Measurements from ENCODE around the gene FAM168B.
A peak's percentile ranks its signal among the peaks of the same experiment; 100 is the strongest.

FAM168B gene

DNA sequence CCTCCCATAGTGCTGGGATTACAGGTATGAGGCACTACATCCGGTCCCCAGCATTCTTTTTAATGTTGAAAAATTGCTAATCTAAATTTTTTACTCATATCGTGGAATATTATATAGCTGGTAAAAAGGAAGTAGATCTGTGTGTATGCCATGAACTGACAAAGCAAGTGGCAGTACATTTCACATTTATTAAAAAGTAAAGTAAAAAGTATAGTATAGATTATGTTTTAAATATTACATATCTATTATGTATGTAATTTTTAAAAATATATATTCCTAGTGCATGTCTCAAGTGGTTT is 37.0 kb upstream of the FAM168B start:
- H3K9me3 ChIP-seq (ENCODE audit: insufficient read depth, low read depth, low read length) = no peaks in the 10 kb centered on the region
- no peak overlapping the region for H2AFZ ChIP-seq (ENCODE audit: insufficient read depth, low read length, poor library complexity)
- H4K8ac ChIP-seq (ENCODE audit: low read depth, low read length) = no peak overlapping the region
- no peak for DNase-seq
- H3K4ac ChIP-seq (ENCODE audit: low read depth, low read length) = no peak overlapping the region
- H3K27ac ChIP-seq (ENCODE audit: low read depth, low read length) = peak overlapping the region; percentile 47
- no peak overlapping the region for H3K4me3 ChIP-seq (ENCODE audit: low read depth, low read length)
- H4K91ac ChIP-seq (ENCODE audit: low read depth, low read length) = no peak overlapping the region
- no peak overlapping the region for H2BK120ac ChIP-seq (ENCODE audit: insufficient read depth, low read length, poor library complexity)
- peaks cover 3 to 6% of the 10 kb centered on the region in 2 experiments for H3K4me1 ChIP-seq (ENCODE audit: control insufficient read depth in 1 of 2, insufficient read depth in 2 of 2, low read length in 2 of 2)
- WGBS (ENCODE audit: extremely low coverage, insufficient coverage, insufficient read length) = no CpG with 5 or more reads among the region's 2 CpGs
- no peak overlapping the region for H3K14ac ChIP-seq (ENCODE audit: low read length)
- H3K27me3 ChIP-seq (ENCODE audit: insufficient read depth, low read length) = no peaks in the 10 kb centered on the region
- H4K12ac ChIP-seq (ENCODE audit: low read depth, low read length) = no peak overlapping the region
- H2AK5ac ChIP-seq (ENCODE audit: low read length) = no peak overlapping the region
- H3K18ac ChIP-seq (ENCODE audit: low read length) = no peak overlapping the region
- no peak overlapping the region for H2BK5ac ChIP-seq (ENCODE audit: low read depth, low read length, poor library complexity)
- H3K9ac ChIP-seq (ENCODE audit: low read length) = no peak overlapping the region
- peaks cover 2% of the 10 kb centered on the region for H3K79me1 ChIP-seq (ENCODE audit: low read length)
- no peak overlapping the region for H3K4me2 ChIP-seq (ENCODE audit: low read length)
- peaks cover 23 to 36% of the 10 kb centered on the region in 2 experiments for H3K36me3 ChIP-seq (ENCODE audit: control insufficient read depth in 1 of 2, insufficient read depth in 2 of 2, low read length in 2 of 2)
- H3K23ac ChIP-seq (ENCODE audit: low read length) = no peak overlapping the region
- H3K79me2 ChIP-seq (ENCODE audit: control insufficient read depth, insufficient read depth, low read length, poor library complexity) = no peaks in the 10 kb centered on the region
- H2BK12ac ChIP-seq (ENCODE audit: low read length) = peak overlapping the region; percentile 53

DNA sequence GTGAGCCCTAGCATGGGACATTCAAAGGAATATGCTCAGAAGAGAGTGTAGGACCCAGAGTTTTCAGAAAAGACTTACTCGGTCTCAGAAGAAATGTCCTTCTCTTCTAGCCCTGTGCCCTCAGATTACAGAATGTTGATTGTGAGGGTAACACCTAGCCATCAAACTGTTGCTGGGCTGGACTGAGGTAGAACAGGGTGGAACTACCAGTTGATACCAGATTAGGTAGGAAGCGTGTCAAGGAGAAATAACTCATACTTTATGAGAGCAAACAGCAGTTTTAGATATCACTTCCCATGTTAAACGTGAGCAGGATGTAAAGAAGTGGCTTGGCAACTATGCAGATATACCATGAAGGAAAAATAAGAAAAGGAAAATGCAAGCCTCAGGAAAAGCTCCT is 34.7 kb upstream of the FAM168B start:
- Histone ChIP-seq H3K4me3 (ENCODE audit: low read depth, low read length) (no peak overlapping the region), H2AK5ac (ENCODE audit: low read length) (no peak overlapping the region), H2AFZ (ENCODE audit: insufficient read depth, low read length, poor library complexity) (no peak overlapping the region), H3K27me3 (ENCODE audit: insufficient read depth, low read length) (no peaks in the 10 kb centered on the region), H2BK5ac (ENCODE audit: low read depth, low read length, poor library complexity) (no peak overlapping the region), H3K4me2 (ENCODE audit: low read length) (no peak overlapping the region), H3K18ac (ENCODE audit: low read length) (no peak overlapping the region), H3K23ac (ENCODE audit: low read length) (no peak overlapping the region), H3K4me1 (ENCODE audit: control insufficient read depth in 1 of 2, insufficient read depth in 2 of 2, low read length in 2 of 2) (peaks cover 3 to 6% of the 10 kb centered on the region in 2 experiments), H3K79me1 (ENCODE audit: low read length) (peaks cover 2% of the 10 kb centered on the region), H3K9me3 (ENCODE audit: insufficient read depth, low read depth, low read length) (no peaks in the 10 kb centered on the region), H2BK120ac (ENCODE audit: insufficient read depth, low read length, poor library complexity) (no peak overlapping the region), H2BK12ac (ENCODE audit: low read length) (no peak overlapping the region), H4K91ac (ENCODE audit: low read depth, low read length) (no peak overlapping the region), H3K4ac (ENCODE audit: low read depth, low read length) (no peak overlapping the region), H4K8ac (ENCODE audit: low read depth, low read length) (no peak overlapping the region), H3K9ac (ENCODE audit: low read length) (no peak overlapping the region), H3K14ac (ENCODE audit: low read length) (no peak overlapping the region), H3K27ac (ENCODE audit: low read depth, low read length) (no peak overlapping the region), H3K36me3 (ENCODE audit: control insufficient read depth in 1 of 2, insufficient read depth in 2 of 2, low read length in 2 of 2) (peaks cover 22 to 33% of the 10 kb centered on the region in 2 experiments), H3K79me2 (ENCODE audit: control insufficient read depth, insufficient read depth, low read length, poor library complexity) (no peaks in the 10 kb centered on the region), H4K12ac (ENCODE audit: low read depth, low read length) (no peak overlapping the region)
- WGBS (ENCODE audit: extremely low coverage, insufficient coverage, insufficient read length) = no CpG with 5 or more reads among the region's 3 CpGs
- no peak for DNase-seq

DNA sequence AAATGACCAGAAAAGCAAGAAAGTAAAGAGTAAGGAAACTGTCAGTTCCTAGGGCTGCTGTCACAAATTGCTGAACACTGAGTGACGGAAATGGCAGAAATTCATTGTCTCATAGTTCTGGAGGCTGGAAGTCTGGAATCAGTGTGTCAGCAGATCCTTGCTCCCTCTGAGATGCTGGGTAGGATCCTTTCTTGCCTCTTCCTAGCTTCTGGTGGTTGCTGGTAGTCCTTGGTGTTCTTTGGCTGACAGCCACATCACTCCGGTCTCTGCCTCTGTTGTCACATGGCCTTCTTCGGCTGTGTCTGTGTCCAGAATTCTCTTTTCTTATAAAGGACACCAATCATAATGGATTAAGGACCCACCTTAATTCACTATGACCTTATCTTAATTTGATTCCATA is 33.8 kb upstream of the FAM168B start:
- Histone ChIP-seq H3K9ac (ENCODE audit: low read length) (no peak overlapping the region), H3K79me2 (ENCODE audit: control insufficient read depth, insufficient read depth, low read length, poor library complexity) (no peaks in the 10 kb centered on the region), H3K14ac (ENCODE audit: low read length) (no peak overlapping the region), H3K4ac (ENCODE audit: low read depth, low read length) (no peak overlapping the region), H3K4me3 (ENCODE audit: low read depth, low read length) (no peak overlapping the region), H2BK5ac (ENCODE audit: low read depth, low read length, poor library complexity) (no peak overlapping the region), H2BK120ac (ENCODE audit: insufficient read depth, low read length, poor library complexity) (no peak overlapping the region), H3K4me1 (ENCODE audit: control insufficient read depth in 1 of 2, insufficient read depth in 2 of 2, low read length in 2 of 2) (peaks cover 3 to 6% of the 10 kb centered on the region in 2 experiments), H3K4me2 (ENCODE audit: low read length) (no peak overlapping the region), H3K36me3 (ENCODE audit: control insufficient read depth in 1 of 2, insufficient read depth in 2 of 2, low read length in 2 of 2) (peaks cover 22 to 36% of the 10 kb centered on the region in 2 experiments), H3K27ac (ENCODE audit: low read depth, low read length) (no peak overlapping the region), H2AFZ (ENCODE audit: insufficient read depth, low read length, poor library complexity) (no peak overlapping the region), H3K9me3 (ENCODE audit: insufficient read depth, low read depth, low read length) (no peaks in the 10 kb centered on the region), H4K91ac (ENCODE audit: low read depth, low read length) (no peak overlapping the region), H2BK12ac (ENCODE audit: low read length) (no peak overlapping the region), H4K8ac (ENCODE audit: low read depth, low read length) (no peak overlapping the region), H3K18ac (ENCODE audit: low read length) (no peak overlapping the region), H3K79me1 (ENCODE audit: low read length) (peaks cover 2% of the 10 kb centered on the region), H3K27me3 (ENCODE audit: insufficient read depth, low read length) (no peaks in the 10 kb centered on the region), H2AK5ac (ENCODE audit: low read length) (no peak overlapping the region), H3K23ac (ENCODE audit: low read length) (no peak overlapping the region), H4K12ac (ENCODE audit: low read depth, low read length) (no peak overlapping the region)
- DNase-seq = peak in 1 of 2 donors; percentile 13
- WGBS (ENCODE audit: extremely low coverage, insufficient coverage, insufficient read length) = no CpG with 5 or more reads among the region's 3 CpGs

DNA sequence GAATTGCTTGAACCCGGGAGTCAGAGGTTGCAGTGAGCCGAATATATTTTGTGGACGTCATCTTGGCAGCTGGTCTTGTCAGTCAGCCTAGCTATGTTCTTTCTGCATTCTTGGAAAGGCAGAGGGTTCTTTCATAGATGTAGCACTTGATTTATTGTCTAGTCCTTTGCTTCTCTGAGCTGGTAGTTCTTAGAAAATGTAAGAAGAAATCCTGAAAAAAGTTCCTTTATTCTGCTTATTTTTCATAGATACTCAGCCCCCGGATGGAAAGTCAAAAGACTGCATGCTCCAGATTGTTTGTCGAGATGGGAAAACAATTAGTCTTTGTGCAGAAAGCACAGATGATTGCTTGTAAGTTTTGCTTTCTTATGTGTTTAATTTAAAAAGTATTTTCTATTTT is 33.2 kb upstream of the FAM168B start:
- Histone ChIP-seq H4K91ac (ENCODE audit: low read depth, low read length) (no peak overlapping the region), H3K9me3 (ENCODE audit: insufficient read depth, low read depth, low read length) (no peaks in the 10 kb centered on the region), H2BK120ac (ENCODE audit: insufficient read depth, low read length, poor library complexity) (no peak overlapping the region), H3K36me3 (ENCODE audit: control insufficient read depth in 1 of 2, insufficient read depth in 2 of 2, low read length in 2 of 2) (peaks cover 24 to 37% of the 10 kb centered on the region in 2 experiments), H3K4me2 (ENCODE audit: low read length) (no peak overlapping the region), H3K4me1 (ENCODE audit: control insufficient read depth in 1 of 2, insufficient read depth in 2 of 2, low read length in 2 of 2) (peaks cover 3 to 6% of the 10 kb centered on the region in 2 experiments), H3K9ac (ENCODE audit: low read length) (no peak overlapping the region), H3K4me3 (ENCODE audit: low read depth, low read length) (no peak overlapping the region), H2AFZ (ENCODE audit: insufficient read depth, low read length, poor library complexity) (no peak overlapping the region), H4K8ac (ENCODE audit: low read depth, low read length) (no peak overlapping the region), H3K79me1 (ENCODE audit: low read length) (peaks cover 2% of the 10 kb centered on the region), H3K4ac (ENCODE audit: low read depth, low read length) (no peak overlapping the region), H2BK12ac (ENCODE audit: low read length) (no peak overlapping the region), H4K12ac (ENCODE audit: low read depth, low read length) (no peak overlapping the region), H3K27me3 (ENCODE audit: insufficient read depth, low read length) (no peaks in the 10 kb centered on the region), H3K79me2 (ENCODE audit: control insufficient read depth, insufficient read depth, low read length, poor library complexity) (no peaks in the 10 kb centered on the region), H2BK5ac (ENCODE audit: low read depth, low read length, poor library complexity) (no peak overlapping the region), H3K14ac (ENCODE audit: low read length) (no peak overlapping the region), H2AK5ac (ENCODE audit: low read length) (no peak overlapping the region), H3K18ac (ENCODE audit: low read length) (no peak overlapping the region), H3K23ac (ENCODE audit: low read length) (no peak overlapping the region), H3K27ac (ENCODE audit: low read depth, low read length) (no peak overlapping the region)
- DNase-seq = peak; percentile 18 to 60
- WGBS (ENCODE audit: extremely low coverage, insufficient coverage, insufficient read length) = no CpG with 5 or more reads among the region's 5 CpGs

Measured in trophoblast cell (in vitro differentiated cells and primary cell).